Activated naive CD8-positive, alpha-beta T cell treated with anti-CD3 and anti-CD28 coated beads, Interleukin-2, amount 10 ng/mL, durations not matched to agents 7 days and 5 days (primary cell): ENCODE data around the gene TTC31. TPM values are rescaled to one million over a fixed set of nuclear protein-coding genes. Genes with fewer than 3 reads are reported as not detected.
A peak's percentile ranks its signal among the peaks of the same experiment; 100 is the strongest.
"Not testable (repeated sequence)": the region's sequence is repeated elsewhere in the genome, so short reads cannot be mapped to it uniquely, and the experiment has no call there.

Experiments used
- ATAC-seq: fragments of 150-1000 bp; cut with Tn5 transposase; one replicate; pipeline ENCODE4 v1.10.0; 2021; ENCODE audit warnings: low read depth, moderate library complexity
- POLR2A ChIA-PET: fragments of 350-600 bp; sonication (Branson Sonifier 250); formaldehyde crosslinking; loops from one replicate; lab custom pipeline; 2021; ENCODE audit warnings: antibody characterized with exemption; lab: Charles Lee
- DNase-seq: peaks from one replicate; pipeline ENCODE4 v3.0.0; 2021
- H3K27ac Mint-ChIP-seq: one replicate; pipeline ENCODE4 v1.8.0; 2022; ENCODE audit warnings: mild to moderate bottlenecking, mixed read lengths
- H3K27me3 Mint-ChIP-seq: one replicate; pipeline ENCODE4 v1.8.0; 2022; ENCODE audit warnings: mild to moderate bottlenecking, moderate library complexity, mixed read lengths
- H3K36me3 Mint-ChIP-seq: one replicate; pipeline ENCODE4 v1.8.0; 2021; ENCODE audit warnings: mild to moderate bottlenecking, mixed read lengths
- H3K4me1 Mint-ChIP-seq: one replicate; pipeline ENCODE4 v1.8.0; 2021; ENCODE audit warnings: mixed read lengths
- H3K4me3 Mint-ChIP-seq: one replicate; pipeline ENCODE4 v1.8.0; 2022; ENCODE audit warnings: mild to moderate bottlenecking, moderate library complexity, mixed read lengths
- H3K9me3 Mint-ChIP-seq: one replicate; pipeline ENCODE4 v1.8.0; 2021; ENCODE audit warnings: mixed read lengths
- total RNA-seq, 2 experiments: library from RNA; stranded (reverse); gene quantifications; one replicate each; pipeline ENCODE4 v1.2.3, GENCODE V29; 2021

The TTC31 gene
- total RNA-seq: 10 to 100 TPM; 44.1 to 46.2 TPM

GRCh38 chr2:74482801-74483674, at the start of gene TTC31, which contains the start of gene CCDC142:
TSS of gene TTC31 (plus strand) at chr2:74483081. CDS start at chr2:74483096, 15 bp downstream.
TSS of gene CCDC142 (minus strand) at chr2:74482998. CDS start at chr2:74482837, 161 bp downstream.
- Mint-ChIP-seq H3K27ac (peak within 1 kb of the TSS; percentile 99), H3K4me1 (peaks cover 30% of the 10 kb centered on the region), H3K36me3 (peaks cover 12% of the 10 kb centered on the region), H3K9me3 (no peaks in the 10 kb centered on the region), H3K27me3 (no peaks in the 10 kb centered on the region), H3K4me3 (peak within 1 kb of the TSS; percentile 99)
- ATAC-seq: peak; percentile 93
- POLR2A ChIA-PET: interaction anchor here (0.9 to 4.2 kb wide), 16 partner anchors 9 to 104 kb away, joined by 3 to 61 read pairs (median 12); partner anchors contain the start of genes AUP1, C2orf81, HTRA2 and INO80B
- DNase-seq: peak; percentile 91

- Mint-ChIP-seq H3K9me3 (no peaks in the 10 kb centered on the region), H3K27me3 (peaks cover 26% of the 10 kb centered on the region), H3K36me3 (no peaks in the 10 kb centered on the region), H3K4me1 (peaks cover 4% of the 10 kb centered on the region), H3K4me3 (no peak overlapping the region), H3K27ac (no peak overlapping the region)
- POLR2A ChIA-PET: no interaction called here
- ATAC-seq: no peak
- no peak for DNase-seq
These were observed 46.6 kb upstream of the TTC31 start for GRCh38 chr2:74436111-74436805.

GRCh38 chr2:74436848-74437695, 45.8 kb upstream of the TTC31 start:
- no peak overlapping the region for H3K4me3 Mint-ChIP-seq
- no peaks in the 10 kb centered on the region for H3K9me3 Mint-ChIP-seq
- no peaks in the 10 kb centered on the region for H3K36me3 Mint-ChIP-seq
- H3K27ac Mint-ChIP-seq: no peak overlapping the region
- H3K27me3 Mint-ChIP-seq: peaks cover 29% of the 10 kb centered on the region
- no peak for ATAC-seq
- no peak for DNase-seq
- POLR2A ChIA-PET: no interaction called here
- H3K4me1 Mint-ChIP-seq: peaks cover 4% of the 10 kb centered on the region

- H3K27me3 Mint-ChIP-seq: peaks cover 39% of the 10 kb centered on the region
- H3K4me1 Mint-ChIP-seq: peaks cover 5% of the 10 kb centered on the region
- H3K9me3 Mint-ChIP-seq: no peaks in the 10 kb centered on the region
- H3K4me3 Mint-ChIP-seq: no peak overlapping the region
- peaks cover 1% of the 10 kb centered on the region for H3K36me3 Mint-ChIP-seq
- no peak for ATAC-seq
- POLR2A ChIA-PET: interaction anchor here (1.6 kb wide), 1 partner anchor 17 kb away, joined by 5 read pairs; the partner anchor contains the start of genes C2orf81 and WDR54
- H3K27ac Mint-ChIP-seq: no peak overlapping the region
- no peak for DNase-seq
These were observed 44.6 kb upstream of the TTC31 start for GRCh38 chr2:74438248-74438647.

GRCh38 chr2:74439373-74439772, 43.5 kb upstream of the TTC31 start:
- POLR2A ChIA-PET: interaction anchor here (1.6 kb wide), 1 partner anchor 18 kb away, joined by 5 read pairs; the partner anchor contains the start of genes C2orf81 and WDR54
- no peak overlapping the region for H3K4me3 Mint-ChIP-seq
- H3K4me1 Mint-ChIP-seq: peaks cover 7% of the 10 kb centered on the region
- no peaks in the 10 kb centered on the region for H3K9me3 Mint-ChIP-seq
- DNase-seq (no peak), ATAC-seq (no peak)
- H3K36me3 Mint-ChIP-seq: peaks cover 1% of the 10 kb centered on the region
- peaks cover 48% of the 10 kb centered on the region for H3K27me3 Mint-ChIP-seq
- no peak overlapping the region for H3K27ac Mint-ChIP-seq

GRCh38 chr2:74439803-74440377, 43.0 kb upstream of the TTC31 start:
- Mint-ChIP-seq H3K9me3 (no peaks in the 10 kb centered on the region), H3K27ac (no peak overlapping the region), H3K27me3 (peaks cover 51% of the 10 kb centered on the region), H3K4me1 (peaks cover 7% of the 10 kb centered on the region), H3K36me3 (peaks cover 1% of the 10 kb centered on the region), H3K4me3 (no peak overlapping the region)
- POLR2A ChIA-PET: interaction anchor here (0.8 to 1.6 kb wide), 4 partner anchors 12 to 19 kb away, joined by 3 to 5 read pairs (median 4); partner anchors contain the start of genes C2orf81 and WDR54
- ATAC-seq (no peak), DNase-seq (no peak)

- Mint-ChIP-seq H3K27me3 (peaks cover 57% of the 10 kb centered on the region), H3K27ac (no peak overlapping the region), H3K4me1 (peaks cover 7% of the 10 kb centered on the region), H3K9me3 (no peaks in the 10 kb centered on the region), H3K4me3 (peak overlapping the region; percentile 64), H3K36me3 (peaks cover 1% of the 10 kb centered on the region)
- POLR2A ChIA-PET: interaction anchor here (0.6 to 1.2 kb wide), 6 partner anchors 12 to 20 kb away, joined by 3 to 5 read pairs (median 4); partner anchors contain the start of genes INO80B and WBP1
- peak; percentile 82 for ATAC-seq
- DNase-seq: peak; percentile 61
These were observed 42.3 kb upstream of the TTC31 start for GRCh38 chr2:74440378-74441169.

GRCh38 chr2:74441170-74441689, 41.7 kb upstream of the TTC31 start:
- POLR2A ChIA-PET: interaction anchor here (0.6 to 0.9 kb wide), 3 partner anchors 13 to 19 kb away, joined by 3 to 5 read pairs (median 4); partner anchors contain the start of genes INO80B and WBP1
- no peak overlapping the region for H3K27ac Mint-ChIP-seq
- no peak for ATAC-seq
- no peak for DNase-seq
- H3K9me3 Mint-ChIP-seq: no peaks in the 10 kb centered on the region
- peak overlapping the region; percentile 78 for H3K4me3 Mint-ChIP-seq
- peaks cover 7% of the 10 kb centered on the region for H3K4me1 Mint-ChIP-seq
- H3K27me3 Mint-ChIP-seq: peaks cover 61% of the 10 kb centered on the region
- peaks cover 1% of the 10 kb centered on the region for H3K36me3 Mint-ChIP-seq

- DNase-seq: peak; percentile 56
- Mint-ChIP-seq H3K27me3 (peaks cover 66% of the 10 kb centered on the region), H3K36me3 (peaks cover 1% of the 10 kb centered on the region), H3K4me3 (peak within 1 kb of the TSS; percentile 78), H3K4me1 (peaks cover 7% of the 10 kb centered on the region), H3K27ac (no peak within 1 kb of the TSS), H3K9me3 (no peaks in the 10 kb centered on the region)
- peak; percentile 51 for ATAC-seq
- POLR2A ChIA-PET: interaction anchor here (0.8 to 1.2 kb wide), 3 partner anchors 13 to 20 kb away, joined by 3 to 5 read pairs (median 3); partner anchors contain the start of gene INO80B
These were observed 41.0 kb upstream of the TTC31 start, which contains the start of gene RTKN for GRCh38 chr2:74441690-74442482. TSS of gene RTKN (minus strand) at chr2:74441937. CDS start at chr2:74441816, 121 bp downstream.

- not testable (repeated sequence) for DNase-seq, H3K4me1 Mint-ChIP-seq, ATAC-seq, H3K27ac Mint-ChIP-seq, H3K36me3 Mint-ChIP-seq, H3K9me3 Mint-ChIP-seq
- Mint-ChIP-seq H3K4me3 (peak overlapping the region; percentile 78), H3K27me3 (peaks cover 66% of the 10 kb centered on the region)
- POLR2A ChIA-PET: interaction anchor here (0.9 to 1.2 kb wide), 2 partner anchors 14 to 21 kb away, joined by 3 read pairs; no protein-coding TSS in a partner anchor
These were observed 40.2 kb upstream of the TTC31 start for GRCh38 chr2:74442483-74443297.
